Stimulated activated CD4-positive, alpha-beta T cell treated with anti-CD3 and anti-CD28 coated beads, Interleukin-1b, Interleukin-23, amount 100 ng/mL, for 4 hours (primary cell): ENCODE data around the gene DNAJC21.
A peak's percentile ranks its signal among the peaks of the same experiment; 100 is the strongest.
"Not testable (repeated sequence)": the region's sequence is repeated elsewhere in the genome, so short reads cannot be mapped to it uniquely, and the experiment has no call there.

Experiments used
- DNase-seq, 2 donors: peaks; one replicate each; pipeline ENCODE4 v3.0.0-alpha.2; 2020; ENCODE audit warnings: low read depth in 2 of 2

DNAJC21 gene

DNA sequence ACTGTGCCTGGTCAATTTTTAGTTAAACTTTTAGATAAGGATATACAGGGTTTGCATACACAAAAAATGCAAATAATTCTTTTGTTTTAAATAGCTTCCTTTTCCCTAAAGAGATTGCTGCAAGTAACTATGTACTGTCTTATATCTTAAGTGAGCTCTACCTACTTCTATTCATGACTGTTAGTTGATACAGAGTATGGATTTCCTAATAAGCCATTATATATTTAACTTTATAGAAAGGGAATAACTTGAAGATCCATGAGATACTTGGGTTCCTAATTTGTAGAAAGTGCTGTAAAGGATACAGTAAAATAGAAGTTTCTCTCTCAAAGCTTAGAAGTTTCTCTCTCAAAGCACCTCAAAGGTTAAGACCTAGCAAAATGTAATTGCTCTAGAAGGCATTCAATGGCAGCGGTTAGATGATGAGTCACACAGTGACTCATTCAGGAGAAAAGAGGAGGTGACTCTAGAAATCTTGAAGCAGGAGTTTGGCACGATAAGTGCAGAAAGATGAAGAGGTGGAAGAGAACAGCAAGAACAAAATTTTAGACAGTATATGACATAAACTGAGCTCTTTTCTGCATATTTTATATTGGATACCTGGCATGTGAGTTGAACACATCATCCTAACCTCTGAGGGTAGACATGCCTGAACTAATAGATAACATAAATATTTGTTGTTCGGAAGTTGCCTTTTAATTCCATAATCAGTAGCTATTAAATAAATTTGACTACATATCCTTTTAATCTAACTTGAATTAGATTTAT lies 5.5 kb upstream of the DNAJC21 start:
- DNase-seq: peak in 1 of 2 donors; percentile 34

DNA sequence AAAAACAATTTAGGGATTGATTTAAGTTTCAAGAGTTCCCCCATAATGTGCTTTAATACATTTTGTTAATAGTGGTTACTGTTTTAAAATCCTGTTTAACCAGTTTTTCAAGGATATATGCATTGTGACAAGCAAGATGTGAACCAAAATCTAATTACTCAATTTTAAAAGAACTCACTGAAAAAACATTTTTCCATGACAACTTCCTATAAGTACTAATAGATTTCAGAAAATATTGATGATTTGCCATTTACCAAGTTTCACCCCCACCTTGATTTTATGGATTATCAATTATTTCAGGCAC lies 4.9 kb upstream of the DNAJC21 start:
- no peak for DNase-seq

DNA sequence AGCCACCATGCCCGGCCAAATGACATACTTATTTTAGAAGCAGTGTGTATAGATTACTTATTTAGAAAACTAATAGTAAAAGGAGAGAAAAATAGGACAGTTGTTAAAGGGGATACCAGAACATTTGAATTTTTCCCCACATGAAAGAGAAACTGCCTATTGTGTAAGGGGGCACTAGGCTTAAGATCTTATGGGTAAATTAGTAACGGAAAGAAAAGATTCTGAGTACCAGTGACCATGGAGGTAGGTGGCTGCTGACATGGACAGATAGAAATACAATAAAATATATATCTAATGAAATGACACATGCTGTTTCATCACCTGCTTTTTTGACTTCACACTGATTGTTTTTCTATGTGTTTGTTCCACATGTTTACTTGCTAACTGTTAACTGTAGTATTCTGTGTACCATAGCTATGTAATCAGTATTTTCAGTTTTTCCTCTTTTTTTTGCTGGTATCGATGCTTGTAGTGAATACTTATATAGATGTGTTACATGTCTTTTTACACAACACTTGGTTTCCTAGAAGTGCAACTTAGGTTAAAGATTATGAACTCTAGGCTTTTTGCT lies 3.0 kb upstream of the DNAJC21 start:
- DNase-seq: no peak

DNA sequence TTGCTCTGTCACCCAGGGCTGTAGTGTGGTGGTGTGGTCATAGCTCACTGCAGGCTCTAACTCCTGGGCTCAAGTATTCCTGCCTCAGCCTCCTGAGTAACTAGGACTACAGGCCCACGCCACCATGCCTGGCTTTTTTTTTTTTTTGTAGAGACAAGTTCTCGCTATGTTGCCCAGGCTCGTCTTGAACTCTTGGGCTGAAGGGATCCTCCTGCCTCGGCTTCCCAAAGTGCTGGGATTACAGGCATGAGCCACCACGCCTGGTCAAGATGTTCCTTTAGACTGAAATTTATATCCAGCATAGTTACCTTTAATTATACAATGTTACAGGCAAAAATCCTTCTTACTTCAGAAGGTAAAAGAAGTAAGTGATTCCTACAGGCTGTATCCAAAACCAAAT lies 1.6 kb upstream of the DNAJC21 start:
- no peak for DNase-seq

DNA sequence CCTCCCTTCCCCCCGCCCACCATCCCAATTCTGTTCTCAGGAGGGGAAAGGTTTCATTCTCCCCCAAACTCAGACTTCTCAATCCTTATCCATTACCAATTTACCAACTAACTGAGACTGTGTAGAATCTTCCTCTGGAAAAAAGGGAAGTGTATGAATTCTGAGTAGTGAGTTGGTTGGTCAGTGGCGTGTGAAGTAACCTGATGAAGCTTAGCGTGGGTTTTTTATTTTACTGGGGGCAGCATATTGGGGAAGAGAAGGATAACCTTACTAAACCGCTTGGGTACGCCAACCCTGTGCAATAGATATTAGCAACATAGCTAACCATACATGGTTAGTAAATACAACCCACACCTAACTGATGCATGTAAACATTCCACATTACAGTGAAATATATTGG lies 1.1 kb upstream of the DNAJC21 start:
- DNase-seq: no peak

DNA sequence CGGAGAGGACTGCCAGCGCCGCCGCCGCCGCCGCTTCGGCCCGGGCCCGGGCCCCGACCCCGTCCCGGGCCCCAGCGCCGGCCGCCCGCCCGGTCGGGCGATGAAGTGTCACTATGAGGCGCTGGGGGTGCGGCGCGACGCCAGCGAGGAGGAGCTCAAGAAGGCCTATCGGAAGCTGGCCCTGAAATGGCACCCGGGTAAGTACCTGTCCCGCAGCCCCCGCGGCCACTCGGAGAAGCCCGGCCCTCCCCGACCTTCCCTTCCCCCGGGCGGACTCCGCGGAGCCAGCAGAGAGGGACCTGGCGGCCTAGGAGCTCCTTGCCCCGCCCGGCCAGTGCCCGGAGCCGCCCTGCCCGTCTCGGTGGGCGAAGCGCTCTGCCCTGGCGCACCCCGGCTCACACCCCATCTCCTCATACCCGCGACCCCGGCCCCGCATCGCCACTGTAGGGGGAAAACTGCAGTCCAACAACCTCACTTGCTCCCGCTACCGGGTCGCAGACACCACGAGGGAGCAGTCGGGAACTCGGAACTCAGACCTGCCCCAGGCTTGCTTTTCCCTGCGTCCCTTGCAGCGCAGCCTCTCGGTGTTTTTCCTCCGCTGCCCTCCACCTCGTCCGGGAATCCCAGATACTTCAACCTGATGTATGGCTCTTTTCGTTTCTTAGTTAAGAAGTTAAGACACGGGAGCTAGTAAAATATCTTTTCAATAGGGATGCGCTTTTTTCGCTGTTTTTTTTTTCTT lies 532 bp downstream of the DNAJC21 start:
- DNase-seq: peak; percentile 57 to 69

DNA sequence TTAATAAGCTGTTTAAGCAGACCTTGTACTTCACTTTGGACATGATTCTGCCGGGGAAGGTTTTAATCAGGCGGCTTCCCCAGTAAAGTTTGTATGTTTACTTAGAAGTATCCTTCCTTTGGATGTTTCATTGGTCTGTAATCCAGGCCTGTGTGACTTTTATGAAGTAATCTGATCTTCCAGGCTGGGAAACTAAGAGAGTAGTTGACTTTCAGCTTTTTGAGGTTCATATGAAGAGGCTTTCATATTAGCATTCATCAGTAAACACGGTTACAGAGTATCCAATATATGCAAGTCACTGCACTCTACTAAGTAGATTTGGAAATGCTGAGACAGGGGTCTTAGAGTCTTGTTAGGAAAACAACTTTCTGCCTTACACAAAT lies 1.1 kb downstream of the DNAJC21 start:
- no peak for DNase-seq

DNA sequence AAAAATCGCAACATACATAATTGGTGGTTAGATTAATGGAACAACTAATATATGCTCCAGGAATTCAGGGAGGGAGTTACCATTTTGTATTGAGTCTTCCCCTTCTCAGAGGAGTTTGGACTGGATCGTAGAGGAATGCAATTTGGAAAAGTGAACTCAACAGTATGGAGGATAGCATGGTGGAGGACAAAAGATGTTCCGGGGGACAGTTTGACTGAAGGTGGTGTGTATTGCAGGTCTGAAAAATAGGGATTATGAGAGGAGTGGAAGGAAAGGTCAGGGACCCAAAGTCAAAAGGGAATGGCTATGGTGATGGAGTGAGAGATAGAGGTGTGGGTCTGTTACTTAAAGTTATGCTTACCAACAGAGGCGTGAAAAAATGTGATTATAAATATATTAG lies 1.5 kb downstream of the DNAJC21 start:
- DNase-seq: no peak

DNA sequence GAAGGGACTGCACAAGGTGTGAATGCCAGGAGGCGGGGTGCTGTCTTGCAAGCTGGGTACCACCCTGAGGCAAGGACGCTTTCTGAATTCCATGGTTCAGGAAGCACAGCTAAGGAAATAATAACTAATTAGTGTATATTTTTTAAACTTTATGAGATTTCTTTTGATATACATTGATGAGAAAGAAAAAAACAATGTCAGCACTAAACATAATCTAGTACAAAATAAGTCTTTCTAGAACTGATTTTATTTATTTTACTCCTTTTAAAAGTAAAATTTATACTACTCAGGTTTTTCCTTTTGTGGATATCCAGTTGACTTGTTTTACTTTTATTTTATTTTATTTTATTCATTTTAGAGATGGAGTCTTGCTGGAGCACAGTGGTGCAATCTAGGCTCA lies 3.6 kb downstream of the DNAJC21 start:
- DNase-seq: no peak

DNA sequence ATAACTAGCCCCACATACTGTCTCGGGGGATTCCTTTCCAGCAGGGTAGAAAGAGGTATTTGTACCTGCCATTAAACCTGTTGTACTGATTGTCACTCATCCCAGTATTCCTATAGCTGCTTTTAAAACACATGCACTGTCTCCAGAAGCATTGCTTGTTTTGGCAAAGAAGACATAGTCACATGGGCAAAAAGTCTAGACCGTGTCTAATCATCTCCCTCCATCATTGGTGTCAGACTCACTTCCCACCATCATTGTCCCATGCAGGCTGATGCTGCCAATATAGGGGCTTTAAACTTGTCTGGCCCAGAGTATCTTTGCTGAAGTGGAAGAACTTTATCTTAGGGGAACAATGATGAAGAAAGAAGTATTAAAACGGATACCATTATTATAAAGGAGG lies 12.6 kb downstream of the DNAJC21 start:
- no peak for DNase-seq

DNA sequence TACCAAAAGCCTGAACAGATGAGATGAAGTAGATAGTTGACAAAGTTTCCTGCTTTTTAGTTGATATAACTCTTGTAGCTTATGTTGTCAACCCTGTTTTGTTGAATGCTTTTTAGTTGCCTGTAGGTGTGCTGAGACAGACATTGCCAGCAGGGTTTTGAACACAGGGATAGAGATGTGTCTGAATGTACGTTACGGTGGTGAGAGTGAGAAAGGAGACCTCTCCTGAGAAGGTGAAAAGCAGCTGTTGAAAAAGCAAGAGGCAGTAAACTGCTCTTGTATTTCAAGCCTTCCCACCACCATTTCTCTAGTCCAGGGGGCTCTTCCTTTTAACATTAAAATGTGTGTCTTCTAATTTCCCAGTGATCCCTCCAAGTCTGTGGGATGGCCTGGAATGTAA lies 14.7 kb downstream of the DNAJC21 start:
- no peak for DNase-seq

DNA sequence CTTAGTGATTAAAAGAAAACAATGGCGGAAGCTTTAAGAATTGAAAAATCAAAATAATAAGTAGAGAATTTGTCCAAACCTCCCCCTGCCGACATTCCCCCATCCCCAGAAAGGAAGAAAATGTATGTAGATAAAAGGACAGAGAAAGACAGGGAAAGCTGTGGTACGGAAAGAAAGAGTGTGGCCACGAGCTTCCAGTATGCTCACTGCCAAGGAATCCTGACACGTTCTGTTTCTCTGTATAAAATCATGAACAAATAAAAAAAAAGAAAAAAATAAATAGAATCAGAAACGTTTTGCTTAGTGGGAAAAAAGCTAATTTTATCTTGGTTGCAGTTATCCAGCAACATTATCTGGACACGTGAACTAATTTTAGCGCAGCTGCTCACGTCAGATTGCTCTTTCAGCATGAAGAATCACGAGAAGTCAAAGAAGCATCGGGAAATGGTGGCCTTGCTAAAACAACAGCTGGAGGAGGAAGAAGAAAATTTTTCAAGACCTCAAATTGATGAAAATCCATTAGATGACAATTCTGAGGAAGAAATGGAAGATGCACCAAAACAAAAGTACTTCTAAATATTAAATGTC lies 15.2 kb downstream of the DNAJC21 start:
- DNase-seq: no peak

DNA sequence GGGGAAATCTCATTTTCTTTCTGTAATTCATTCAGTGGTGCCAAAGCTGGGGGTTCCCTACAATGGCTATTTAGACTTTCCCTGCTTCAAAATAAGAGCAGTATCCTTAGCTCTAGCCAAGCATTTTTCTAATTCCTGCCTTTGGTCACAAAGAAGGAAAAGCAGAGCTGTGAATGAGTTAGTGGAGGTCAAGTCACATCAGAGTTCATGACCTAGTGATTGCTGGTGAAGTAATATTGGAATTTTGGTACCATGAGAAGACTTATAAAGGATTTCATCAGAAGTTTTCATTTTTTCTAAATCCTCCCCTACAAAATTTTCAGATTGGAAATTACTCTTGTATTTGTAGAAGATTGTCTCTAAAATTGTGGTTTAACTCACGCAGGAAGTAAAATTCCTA lies 28.0 kb downstream of the DNAJC21 start:
- no peak for DNase-seq

DNA sequence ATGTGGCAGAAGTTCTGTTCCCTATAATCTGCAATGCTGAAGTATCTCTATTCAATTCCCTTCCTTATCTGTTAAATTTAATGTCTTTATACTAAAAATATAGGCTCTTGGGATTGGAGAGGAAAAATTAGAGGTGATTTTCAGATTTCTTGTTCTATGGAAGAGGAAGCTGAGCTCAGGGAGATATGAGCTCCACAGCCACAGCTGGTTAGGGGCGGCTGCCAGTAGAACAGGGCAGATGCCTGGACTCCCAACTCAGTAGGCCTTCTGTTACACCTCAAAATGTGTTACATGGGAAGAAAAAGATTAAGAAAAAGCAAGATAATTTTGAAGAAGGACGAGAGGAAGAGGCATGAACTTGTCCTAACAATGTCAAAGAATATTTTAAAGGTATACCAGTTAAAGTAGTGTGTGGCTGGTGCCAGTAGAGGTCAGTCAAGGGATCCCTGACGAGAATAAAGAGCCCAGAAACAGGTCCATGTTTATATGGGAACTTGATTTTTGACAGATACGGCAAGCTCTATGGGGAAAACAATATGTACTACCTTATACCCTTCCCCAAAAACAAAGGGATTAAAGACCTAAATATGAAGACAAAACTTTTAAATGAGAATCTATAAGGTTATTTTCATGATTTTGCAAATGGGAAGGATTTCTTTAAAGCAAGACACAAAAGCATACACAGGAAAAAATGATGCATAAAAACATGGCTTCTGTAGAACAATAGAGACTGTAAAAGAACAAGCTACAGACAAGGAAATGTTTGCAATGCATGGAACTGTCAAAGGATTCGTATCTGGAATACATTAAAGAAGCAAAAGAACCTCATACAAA lies 28.7 kb downstream of the DNAJC21 start:
- DNase-seq: no peak

DNA sequence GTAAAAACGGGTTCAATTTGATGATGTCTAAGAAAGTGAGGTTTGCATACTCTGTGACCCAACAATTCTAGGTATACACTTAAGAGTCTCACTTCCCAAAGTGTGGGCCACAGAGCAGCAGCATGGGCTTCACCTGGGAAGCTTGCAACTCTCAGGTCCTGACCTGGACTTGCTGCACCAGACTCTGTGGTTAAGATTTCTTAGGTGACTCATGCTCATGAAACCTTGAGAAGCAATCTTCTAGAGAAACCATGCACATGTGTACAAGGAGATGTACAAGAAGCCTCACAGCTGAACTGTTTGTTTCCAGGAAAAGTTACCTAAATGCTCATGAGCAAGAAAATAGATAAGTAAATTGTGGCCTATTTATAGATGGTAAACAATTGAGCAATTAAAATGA lies 30.0 kb downstream of the DNAJC21 start:
- DNase-seq: no peak

DNA sequence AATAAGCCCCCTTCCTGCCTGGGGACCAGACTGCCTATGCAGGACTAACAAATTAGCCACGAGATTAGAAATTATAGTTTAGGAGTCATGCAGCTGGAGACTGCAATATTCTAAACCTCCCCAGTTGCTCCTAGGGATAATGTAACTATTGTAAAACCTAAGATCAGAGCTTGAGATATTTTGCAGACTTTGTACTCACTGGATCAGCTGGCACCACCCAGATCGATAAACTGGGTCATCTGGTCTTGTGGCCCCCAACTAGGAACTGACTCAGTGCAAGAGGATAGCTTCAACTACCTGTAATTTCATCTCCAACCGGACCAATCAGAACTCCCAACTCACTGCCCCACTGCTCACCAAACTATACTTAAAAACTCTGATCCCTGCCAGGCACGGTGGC lies 38.2 kb downstream of the DNAJC21 start:
- no peak for DNase-seq

DNA sequence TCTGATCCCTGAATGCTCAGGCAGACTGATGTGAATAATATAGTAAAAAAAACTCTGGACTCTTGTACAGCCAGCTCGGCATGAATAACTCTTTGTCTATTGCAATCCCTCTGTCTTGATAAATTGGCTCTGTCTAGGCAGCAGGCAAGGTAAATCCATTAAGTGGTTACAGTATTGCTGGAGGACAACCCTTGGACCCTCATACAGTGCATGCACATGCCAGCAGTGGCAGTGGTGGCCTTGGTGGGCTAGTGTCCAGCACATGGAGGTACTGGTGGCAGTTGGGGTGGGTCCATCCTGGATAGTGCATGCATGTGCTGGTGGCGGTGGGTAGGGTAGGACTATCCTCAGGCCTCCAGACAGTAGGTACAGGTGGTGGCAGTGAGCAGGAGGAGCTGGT lies 38.9 kb downstream of the DNAJC21 start:
- DNase-seq: no peak

DNA sequence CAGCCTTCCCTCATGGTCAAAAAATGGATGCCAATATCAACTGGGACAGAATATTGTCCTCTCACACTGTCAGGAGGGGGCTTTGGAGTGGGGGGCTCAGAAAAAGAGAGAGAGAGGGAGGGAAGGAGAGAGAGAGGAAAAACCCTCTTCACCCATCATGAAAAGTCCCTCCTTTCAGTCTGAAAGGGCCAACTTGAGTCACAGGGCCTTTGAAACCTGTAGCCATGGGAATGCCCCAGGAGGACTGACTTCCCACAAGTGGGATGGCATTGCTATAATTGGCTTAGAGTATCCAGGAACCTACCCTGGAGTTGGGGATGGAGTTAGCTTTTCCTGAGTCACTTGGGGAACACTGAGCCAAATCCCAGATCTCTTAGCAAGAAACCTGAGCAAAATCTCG lies 41.2 kb downstream of the DNAJC21 start:
- DNase-seq: no peak

DNA sequence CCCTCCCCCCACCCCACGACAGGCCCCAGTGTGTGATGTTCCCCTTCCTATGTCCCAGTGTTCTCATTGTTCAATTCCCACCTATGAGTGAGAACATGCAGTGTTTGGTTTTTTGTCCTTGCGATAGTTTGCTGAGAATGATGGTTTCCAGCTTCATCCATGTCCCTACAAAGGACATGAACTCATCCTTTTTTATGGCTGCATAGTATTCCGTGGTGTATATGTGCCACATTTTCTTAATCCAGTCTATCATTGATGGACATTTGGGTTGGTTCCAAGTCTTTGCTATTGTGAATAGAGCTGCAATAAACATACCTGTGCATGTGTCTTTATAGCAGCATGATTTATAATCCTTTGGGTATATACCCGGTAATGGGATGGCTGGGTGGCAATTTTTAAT lies 42.3 kb downstream of the DNAJC21 start:
- not testable (repeated sequence) for DNase-seq

DNA sequence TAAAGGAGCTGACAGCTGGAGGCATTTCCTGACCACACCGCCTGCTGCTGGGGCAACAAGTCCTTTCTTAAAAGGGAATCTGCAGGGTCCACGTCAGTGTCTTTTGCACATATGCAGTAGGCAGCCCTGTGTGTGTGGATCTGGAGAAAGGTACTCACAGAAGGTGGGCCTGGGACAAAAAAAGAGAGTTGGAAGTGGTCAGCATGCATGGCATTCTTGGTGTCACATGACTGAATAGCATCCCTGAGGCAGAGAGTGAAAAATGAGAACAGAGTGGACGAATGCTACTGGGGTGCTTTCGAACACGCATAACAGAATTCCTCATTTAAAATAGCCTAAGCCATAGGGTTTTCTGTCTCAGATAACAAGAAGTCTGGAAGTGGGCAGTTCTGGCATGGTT lies 47.0 kb downstream of the DNAJC21 start:
- no peak for DNase-seq

DNA sequence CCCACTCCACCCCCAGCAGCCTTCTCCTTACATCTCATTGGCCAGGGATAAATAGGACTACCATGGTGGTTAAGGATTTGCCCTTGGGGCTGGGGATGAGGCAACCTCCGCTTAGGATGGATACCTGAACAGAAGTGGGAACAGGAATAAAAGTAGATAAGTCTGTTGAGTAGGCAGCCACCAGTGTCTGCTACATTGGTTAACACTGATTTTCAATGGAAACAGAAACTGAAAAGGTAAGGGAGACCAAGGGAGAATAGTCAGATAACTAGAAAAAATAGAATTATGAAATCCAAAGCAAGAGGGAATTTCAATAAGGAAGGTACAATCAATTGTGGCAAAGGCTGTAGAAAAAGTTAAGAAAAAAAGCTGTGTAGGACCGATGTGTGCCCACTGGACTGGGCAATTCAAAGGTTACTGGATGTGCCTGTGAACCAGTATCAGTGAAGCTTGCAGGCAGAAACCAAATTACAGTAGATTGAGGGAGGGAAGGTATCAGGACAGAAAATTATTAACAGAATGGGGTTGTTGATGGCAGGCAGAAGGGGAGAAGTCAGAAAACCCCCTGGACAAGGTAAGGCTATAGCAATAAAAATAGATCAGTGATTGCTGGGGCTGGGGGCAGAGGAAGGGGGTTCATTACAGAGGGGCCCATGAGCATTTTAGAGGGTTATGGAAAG lies 48.7 kb downstream of the DNAJC21 start:
- no peak for DNase-seq

DNA sequence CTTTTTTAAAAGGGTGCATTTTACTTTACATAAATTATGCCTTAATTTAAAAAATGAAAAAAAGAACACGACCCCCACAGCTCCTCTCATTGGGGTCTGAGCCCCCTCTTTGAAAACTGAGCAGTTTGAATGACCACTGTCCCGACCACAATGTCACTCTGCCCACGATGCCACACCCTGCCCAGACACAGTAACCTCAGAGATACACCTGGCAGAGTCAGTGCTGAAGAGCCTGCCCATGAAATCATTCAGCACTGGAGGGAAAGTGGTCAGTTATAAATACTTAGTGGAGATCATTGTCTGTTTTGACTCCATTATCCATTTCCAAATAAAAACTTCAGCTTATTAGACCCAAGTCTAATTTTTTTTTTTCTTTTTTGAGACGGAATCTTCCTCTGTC lies 49.3 kb downstream of the DNAJC21 start:
- DNase-seq: no peak
